Breast epithelium (tissue), 3 donors: Measurements from ENCODE around the gene PRRG1.
"Not testable (repeated sequence)": the region's sequence is repeated elsewhere in the genome, so short reads cannot be mapped to it uniquely, and the experiment has no call there.

Source experiments
- POLR2A ChIP-seq: fragments of 450-650 bp; IDR thresholded peaks from one replicate; pipeline ENCODE4 v1.6.1; 2016; ENCODE audit warnings: antibody characterized with exemption, mild to moderate bottlenecking, moderate library complexity
- POLR2AphosphoS5 ChIP-seq, 3 donors: sonication (generic); formaldehyde crosslinking; IDR thresholded peaks; one replicate each; pipeline ENCODE4 v1.6.1; 2017; ENCODE audit warnings: antibody characterized with exemption in 3 of 3
- TF ChIP-seq, protein P1 (sequence below), 3 donors: fragments of 450-650 bp; IDR thresholded peaks; one replicate each; pipeline ENCODE4 v1.5.1; 2016 to 2017; ENCODE audit warnings: antibody characterized with exemption in 3 of 3, mild to moderate bottlenecking in 3 of 3, moderate library complexity in 3 of 3

DNA sequence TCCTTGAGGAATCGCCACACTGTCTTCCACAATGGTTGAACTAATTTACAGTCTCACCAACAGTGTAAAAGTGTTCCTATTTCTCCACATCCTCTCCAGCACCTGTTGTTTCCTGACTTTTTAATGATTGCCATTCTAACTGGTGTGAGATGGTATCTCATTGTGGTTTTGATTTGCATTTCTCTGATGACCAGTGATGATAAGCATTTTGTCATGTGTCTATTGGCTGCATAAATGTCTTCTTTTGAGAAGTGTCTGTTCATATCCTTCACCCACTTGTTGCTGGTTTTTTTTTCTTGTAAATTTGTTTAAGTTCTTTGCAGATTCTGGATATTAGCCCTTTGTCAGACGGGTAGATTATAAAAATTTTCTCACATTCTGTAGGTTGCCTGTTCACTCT, 43.9 kb upstream of the PRRG1 start:
- TF ChIP-seq, protein P1, sequence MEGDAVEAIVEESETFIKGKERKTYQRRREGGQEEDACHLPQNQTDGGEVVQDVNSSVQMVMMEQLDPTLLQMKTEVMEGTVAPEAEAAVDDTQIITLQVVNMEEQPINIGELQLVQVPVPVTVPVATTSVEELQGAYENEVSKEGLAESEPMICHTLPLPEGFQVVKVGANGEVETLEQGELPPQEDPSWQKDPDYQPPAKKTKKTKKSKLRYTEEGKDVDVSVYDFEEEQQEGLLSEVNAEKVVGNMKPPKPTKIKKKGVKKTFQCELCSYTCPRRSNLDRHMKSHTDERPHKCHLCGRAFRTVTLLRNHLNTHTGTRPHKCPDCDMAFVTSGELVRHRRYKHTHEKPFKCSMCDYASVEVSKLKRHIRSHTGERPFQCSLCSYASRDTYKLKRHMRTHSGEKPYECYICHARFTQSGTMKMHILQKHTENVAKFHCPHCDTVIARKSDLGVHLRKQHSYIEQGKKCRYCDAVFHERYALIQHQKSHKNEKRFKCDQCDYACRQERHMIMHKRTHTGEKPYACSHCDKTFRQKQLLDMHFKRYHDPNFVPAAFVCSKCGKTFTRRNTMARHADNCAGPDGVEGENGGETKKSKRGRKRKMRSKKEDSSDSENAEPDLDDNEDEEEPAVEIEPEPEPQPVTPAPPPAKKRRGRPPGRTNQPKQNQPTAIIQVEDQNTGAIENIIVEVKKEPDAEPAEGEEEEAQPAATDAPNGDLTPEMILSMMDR (IDR thresholded peaks at IDR 0.05), result not testable (repeated sequence)
- not testable (repeated sequence) for TF ChIP-seq POLR2AphosphoS5 (IDR thresholded peaks at IDR 0.05); POLR2A
